Measurements from ENCODE around the gene ECI1. TPM values are rescaled to one million over a fixed set of nuclear protein-coding genes. Genes with fewer than 3 reads are reported as not detected.

ECI1 gene
- total RNA-seq, 1 experiment from 2014 or later, result 95.4 TPM

GRCh38 chr16:2243031-2243528 lies 8.3 kb downstream of the ECI1 start:
- peak; percentile 55 for TF ChIP-seq CTCF (conservative IDR thresholded peaks at IDR 0.05)
- no peaks in the 10 kb centered on the region for H3K9me3 ChIP-seq (ENCODE audit: control insufficient read depth, low read depth, low read length)
- no CpG with 5 or more reads among the region's 19 CpGs for WGBS (ENCODE audit: extremely low coverage, insufficient read length, low lambda C conversion rate)
- no peak overlapping the region for H3K27ac ChIP-seq (ENCODE audit: insufficient read length, low read depth, low read length)
- no peak overlapping the region for H3K4ac ChIP-seq (ENCODE audit: low read depth, low read length)
- no peak overlapping the region for H3K56ac ChIP-seq (ENCODE audit: insufficient read length, low read depth, low read length)
- H4K20me1 ChIP-seq (ENCODE audit: control insufficient read depth, insufficient read depth, insufficient read length), result no peaks in the 10 kb centered on the region
- Mint-ChIP-seq H3K4me3 (no peak overlapping the region), H3K4me1 (peaks cover 0 to 3% of the 10 kb centered on the region in 2 experiments; a peak in 1 of 4 replicates), H3K27ac (no peak overlapping the region), H3K36me3 (ENCODE audit: insufficient read depth in 1 of 3, low read depth in 3 of 3) (peaks cover 15 to 66% (median 44%) of the 10 kb centered on the region in 3 experiments; a peak in 6 of 7 replicates), H3K9me3 (no peaks in the 10 kb centered on the region; a peak in 1 of 5 replicates), H3K27me3 (ENCODE audit: low read depth) (peaks cover 2% of the 10 kb centered on the region; the same call in 1 of the 2 replicates)
- peak; percentile 58 for DNase-seq
- no peak overlapping the region for H2BK5ac ChIP-seq (ENCODE audit: insufficient read length, low read length)
- H4K5ac ChIP-seq (ENCODE audit: insufficient read length, low read depth, low read length), result no peak overlapping the region
- no peak overlapping the region for H2AFZ ChIP-seq (ENCODE audit: low read length)
- no peak overlapping the region for H4K8ac ChIP-seq (replicated peaks; ENCODE audit: insufficient read length, low read depth, low read length)
- H2BK15ac ChIP-seq (ENCODE audit: low read depth, low read length), result no peak overlapping the region
- no peak overlapping the region for H2BK12ac ChIP-seq (ENCODE audit: insufficient read length, low read depth, low read length)
- no peaks in the 10 kb centered on the region for H3K23me2 ChIP-seq (ENCODE audit: insufficient read length, low read depth, low read length, poor library complexity, severe bottlenecking)
- no peaks in the 10 kb centered on the region for H3K4me1 ChIP-seq (ENCODE audit: insufficient read depth, low read length)
- H2AK5ac ChIP-seq (ENCODE audit: insufficient read length, low read length), result no peak overlapping the region
- H3K23ac ChIP-seq (ENCODE audit: insufficient read length, low read depth, low read length), result no peak overlapping the region
- no peak overlapping the region for H3K4me2 ChIP-seq (ENCODE audit: insufficient read depth, insufficient read length, low read length)
- H3K79me2 ChIP-seq (ENCODE audit: insufficient read depth, low read length), result no peaks in the 10 kb centered on the region
- no peak overlapping the region for H4K91ac ChIP-seq (ENCODE audit: insufficient read length, low read depth, low read length)
- H3K18ac ChIP-seq (ENCODE audit: insufficient read length, low read depth, low read length), result no peak overlapping the region
- H3K27me3 ChIP-seq (ENCODE audit: insufficient read depth, low read length), result no peaks in the 10 kb centered on the region
- no peak overlapping the region for H3T11ph ChIP-seq (ENCODE audit: low read length)
- H3K9ac ChIP-seq (ENCODE audit: extremely low read depth, insufficient read length, low read length), result no peak overlapping the region
- no peaks in the 10 kb centered on the region for H3K79me1 ChIP-seq (ENCODE audit: insufficient read depth, low read depth, low read length, poor library complexity, severe bottlenecking)
- H3K14ac ChIP-seq (ENCODE audit: insufficient read depth, low read length), result no peak overlapping the region
- no peak overlapping the region for H2BK20ac ChIP-seq (ENCODE audit: low read depth, low read length, poor library complexity, severe bottlenecking)
- no peak overlapping the region for H2BK120ac ChIP-seq (ENCODE audit: low read depth, low read length, poor library complexity, severe bottlenecking)
